Body of pancreas (tissue), 4 donors: ENCODE measurements around the gene BCAS4. TPM values are rescaled to one million over a fixed set of nuclear protein-coding genes. Genes with fewer than 3 reads are reported as not detected.

ENCODE experiments used
- ATAC-seq: fragments of 150-250 bp; one replicate; pipeline ENCODE4 v1.9.1; 2016
- DNase-seq, 4 donors: peaks; one replicate each; pipeline ENCODE4 v3.0.0-alpha.2; 2019
- H3K27ac ChIP-seq, 4 donors: fragments of 200-600 bp; sonication (generic); 1 replicate in 3 of 4; 2 replicates in 1 of 4; pipeline versions ENCODE4 v1.5.1 to v1.6.1; 2016 to 2019; ENCODE audit warnings: mild to moderate bottlenecking in 1 of 4, mixed read lengths in 1 of 4, moderate library complexity in 1 of 4
- H3K27me3 ChIP-seq, 2 donors: fragments of 200-600 bp; sonication (generic); one replicate each; pipeline ENCODE4 v1.6.0; 2016; ENCODE audit warnings: mild to moderate bottlenecking in 1 of 2
- H3K36me3 ChIP-seq, 2 donors: fragments of 200-600 bp; sonication (generic); replicated peaks in 1 of 2; 2 replicates each; pipeline ENCODE4 v1.5.1; 2016; ENCODE audit warnings: low read depth in 2 of 2; ENCODE audit not compliant: insufficient read depth in 1 of 2
- H3K4me1 ChIP-seq: fragments of 200-600 bp; sonication (generic); one replicate; pipeline ENCODE4 v1.6.0; 2016
- H3K4me3 ChIP-seq, 2 donors: fragments of 200-600 bp; sonication (generic); 1 replicate in 1 of 2; 2 replicates in 1 of 2; pipeline ENCODE4 v1.5.1; 2016 to 2019
- H3K9me3 ChIP-seq, 3 donors: fragments of 200-600 bp; sonication (generic); 1 replicate in 2 of 3; 2 replicates in 1 of 3; pipeline ENCODE4 v1.5.1; 2016
- CTCF ChIP-seq, 7 experiments: fragments of 450-650 bp in 4 of 7; fragments of 200-600 bp in 3 of 7; sonication (generic) in 3 of 7; IDR thresholded peaks; one replicate each; pipeline ENCODE4 v1.5.1; 2016 to 2019; ENCODE audit warnings: antibody characterized with exemption in 7 of 7
- POLR2A ChIP-seq, 3 donors: fragments of 450-650 bp; IDR thresholded peaks; one replicate each; pipeline ENCODE4 v1.6.1; 2016; ENCODE audit warnings: antibody characterized with exemption in 3 of 3, mild to moderate bottlenecking in 2 of 3
- WGBS, 2 donors: methylation state at CpG; one replicate each; pipeline ENCODE4 v1.1.5; 2017; 5-methylcytosine and 5-hydroxymethylcytosine counted together
- intact Hi-C: fragments of 100-400 bp; cut with DNase I; formaldehyde crosslinking; loops from one replicate; pipeline ENCODE4 v1.15.1; 2023
- total RNA-seq, 2 donors: library from RNA; depleted of rRNA; stranded (reverse); fragments of >200 nt; gene quantifications; one replicate each; pipeline ENCODE4 v1.1.0, GENCODE V29; 2016

BCAS4 gene
- total RNA-seq, 2 donors from 2014 or later, result under 0.01 to 2.3 TPM

GRCh38 chr20:50856475-50857041, 61.7 kb downstream of the BCAS4 start:
- WGBS, 2 donors, result 71 to 82% methylated on average over 3 to 5 of the region's 5 CpGs
- Histone ChIP-seq H3K4me3 (no peak overlapping the region), H3K4me1 (peaks cover 15% of the 10 kb centered on the region), H3K36me3 (no peaks in the 10 kb centered on the region), H3K9me3 (no peaks in the 10 kb centered on the region), H3K27ac (peak overlapping the region; percentile 13 to 59 (median 34)), H3K27me3 (no peaks in the 10 kb centered on the region)
- ATAC-seq, result no peak
- no peak for DNase-seq
- TF ChIP-seq CTCF (IDR thresholded peaks at IDR 0.05) (no peak), POLR2A (IDR thresholded peaks at IDR 0.05) (no peak)
- intact Hi-C loops, result no loop called here

GRCh38 chr20:50857348-50857747, 62.5 kb downstream of the BCAS4 start:
- no peak for TF ChIP-seq POLR2A (IDR thresholded peaks at IDR 0.05)
- TF ChIP-seq CTCF (IDR thresholded peaks at IDR 0.05), result no peak
- H3K36me3 ChIP-seq, result no peaks in the 10 kb centered on the region
- no peak overlapping the region for H3K27ac ChIP-seq
- DNase-seq (no peak), ATAC-seq (no peak)
- no peak overlapping the region for H3K4me3 ChIP-seq
- intact Hi-C loops, result no loop called here
- H3K27me3 ChIP-seq, result no peaks in the 10 kb centered on the region
- peaks cover 15% of the 10 kb centered on the region for H3K4me1 ChIP-seq
- WGBS, 2 donors, result 79 to 91% methylated on average over 5 to 7 of the region's 7 CpGs
- no peaks in the 10 kb centered on the region for H3K9me3 ChIP-seq

- Histone ChIP-seq H3K27ac (no peak overlapping the region), H3K4me1 (peaks cover 15% of the 10 kb centered on the region), H3K9me3 (no peaks in the 10 kb centered on the region), H3K36me3 (no peaks in the 10 kb centered on the region), H3K27me3 (no peaks in the 10 kb centered on the region), H3K4me3 (no peak overlapping the region)
- intact Hi-C loops, result no loop called here
- ATAC-seq, result no peak
- 90 to 99% methylated on average over 5 of the region's 5 CpGs for WGBS, 2 donors
- no peak for DNase-seq
- no peak for TF ChIP-seq POLR2A (IDR thresholded peaks at IDR 0.05)
- TF ChIP-seq CTCF (IDR thresholded peaks at IDR 0.05), result no peak
Observed at GRCh38 chr20:50858525-50858924, 63.7 kb downstream of the BCAS4 start.

- Histone ChIP-seq H3K36me3 (no peaks in the 10 kb centered on the region), H3K27ac (no peak overlapping the region), H3K27me3 (no peaks in the 10 kb centered on the region), H3K9me3 (no peaks in the 10 kb centered on the region), H3K4me1 (peaks cover 15% of the 10 kb centered on the region), H3K4me3 (no peak overlapping the region)
- intact Hi-C loops, result no loop called here
- DNase-seq (no peak), ATAC-seq (no peak)
- TF ChIP-seq CTCF (IDR thresholded peaks at IDR 0.05) (no peak), POLR2A (IDR thresholded peaks at IDR 0.05) (no peak)
- 80 to 93% methylated on average over 10 of the region's 10 CpGs for WGBS, 2 donors
Observed at GRCh38 chr20:50859161-50859560, 64.3 kb downstream of the BCAS4 start.

GRCh38 chr20:50861012-50861411, 66.2 kb downstream of the BCAS4 start:
- H3K4me3 ChIP-seq, result no peak overlapping the region
- H3K27me3 ChIP-seq, result no peaks in the 10 kb centered on the region
- H3K4me1 ChIP-seq, result peaks cover 8% of the 10 kb centered on the region
- no peak overlapping the region for H3K27ac ChIP-seq
- 84 to 91% methylated on average over 10 to 12 of the region's 12 CpGs for WGBS, 2 donors
- H3K9me3 ChIP-seq, result no peaks in the 10 kb centered on the region
- intact Hi-C loops, result no loop called here
- DNase-seq, result no peak
- no peaks in the 10 kb centered on the region for H3K36me3 ChIP-seq
- TF ChIP-seq POLR2A (IDR thresholded peaks at IDR 0.05) (no peak), CTCF (IDR thresholded peaks at IDR 0.05) (no peak)
- no peak for ATAC-seq
